KBM-7 (cell line): Measurements from ENCODE around the gene INSYN2B.
"Not testable (repeated sequence)": the region's sequence is repeated elsewhere in the genome, so short reads cannot be mapped to it uniquely, and the experiment has no call there.

Experiments
- DNase-seq: peaks from one replicate; pipeline ENCODE4 v3.0.0-alpha.2; 2015
- in situ Hi-C: fragments of 300-500 bp; cut with MboI; formaldehyde crosslinking; loops from 2 replicates; pipeline ENCODE4 v1.14.3; 2020; ENCODE audit warnings: low sequenced_read_pairs, low pct_unique_long_range_greater_than_20kb, mixed read lengths

The INSYN2B gene

DNA sequence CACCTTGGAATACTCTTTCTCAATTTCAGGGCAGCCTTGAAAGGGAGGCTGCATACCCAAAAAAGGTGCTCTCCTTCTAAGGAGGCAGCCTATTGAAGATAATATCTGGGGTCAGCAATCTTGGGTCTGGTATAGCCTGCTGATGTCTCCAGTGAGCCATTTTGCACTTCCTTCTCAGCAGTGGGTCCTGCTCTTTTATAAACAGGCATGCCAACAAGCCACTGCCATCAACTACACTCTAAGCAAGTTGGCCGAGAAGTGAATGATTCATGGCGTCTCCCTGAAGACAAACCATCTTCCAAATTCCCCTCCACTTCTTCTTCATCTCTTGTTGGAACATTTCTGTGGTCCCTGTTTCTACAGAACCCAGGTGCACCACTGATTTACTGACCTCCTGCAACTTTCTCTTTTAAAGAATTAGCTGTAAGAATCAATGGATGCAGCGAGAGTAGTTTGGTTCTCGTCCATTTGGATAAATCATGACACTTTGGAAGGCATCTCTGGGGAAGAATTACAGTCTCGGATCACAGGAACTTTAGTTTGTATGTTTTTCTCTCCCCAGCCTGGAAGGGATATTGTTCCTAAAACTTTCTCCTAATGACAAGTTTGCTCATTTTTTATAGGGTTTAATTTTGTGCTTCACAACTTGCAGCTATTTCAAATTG, 108.3 kb downstream of the INSYN2B start:
- in situ Hi-C loops = no loop called here
- DNase-seq = no peak

GRCh38 chr5:169870211-169870610, 110.1 kb downstream of the INSYN2B start:
- in situ Hi-C loops = no loop called here
- no peak for DNase-seq

DNA sequence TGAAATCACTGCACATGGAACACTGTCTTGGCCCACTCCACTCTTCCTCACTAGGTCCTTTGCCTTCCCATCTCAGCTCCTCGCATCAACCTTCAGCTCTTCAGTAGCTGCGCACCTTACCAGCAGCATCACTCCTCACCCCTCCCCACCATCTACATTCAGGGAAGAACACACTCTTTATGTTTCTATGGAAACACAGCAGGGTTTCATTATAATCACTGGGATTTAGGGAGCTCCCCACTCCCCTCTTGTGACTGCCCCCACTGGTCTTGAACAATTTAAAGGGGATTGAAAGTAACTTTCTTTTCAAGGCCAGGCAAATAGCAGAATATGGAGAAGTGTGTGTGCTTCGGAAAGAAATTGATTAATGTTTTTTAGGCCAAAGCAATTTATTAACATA, 111.2 kb downstream of the INSYN2B start:
- in situ Hi-C loops = no loop called here
- no peak for DNase-seq

DNA sequence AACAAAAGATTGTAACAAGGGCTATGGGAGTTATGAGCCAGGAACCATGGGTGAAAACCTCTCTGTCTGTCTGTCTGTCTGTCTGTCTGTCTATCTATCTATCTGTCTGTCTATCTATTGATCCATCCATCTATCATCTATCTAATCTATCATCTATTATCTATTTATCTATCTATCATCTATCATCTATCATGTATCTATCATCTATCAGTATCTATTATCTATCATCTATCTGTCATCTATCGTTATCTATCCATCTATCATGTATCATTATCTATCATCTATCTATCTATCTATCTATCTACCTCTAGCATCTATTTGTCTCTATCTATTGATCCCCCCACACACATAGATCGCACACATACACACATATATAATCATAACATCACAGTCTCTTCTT, 112.9 kb downstream of the INSYN2B start:
- DNase-seq = no peak
- in situ Hi-C loops = no loop called here

GRCh38 chr5:169864483-169864882, 115.8 kb downstream of the INSYN2B start:
- in situ Hi-C loops = no loop called here
- no peak for DNase-seq

DNA sequence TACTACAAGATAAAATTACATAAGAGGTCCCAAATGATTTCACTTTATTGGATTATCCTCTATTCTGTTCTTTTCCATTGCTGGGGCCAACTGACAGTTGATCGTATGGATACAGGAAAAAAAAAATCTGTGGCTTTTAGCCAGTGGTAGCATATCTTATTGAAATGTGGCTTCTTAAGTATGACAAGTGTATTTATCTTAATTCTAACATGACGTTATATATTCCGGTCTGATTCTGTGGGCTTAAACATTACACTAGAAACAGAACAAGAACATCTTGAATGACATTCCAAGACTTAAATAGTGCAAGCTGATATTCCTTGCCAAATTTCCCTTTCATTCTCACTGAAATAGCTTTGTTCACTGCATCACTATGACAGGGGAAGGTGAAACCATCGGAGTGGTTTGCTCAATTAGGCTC, 117.9 kb downstream of the INSYN2B start:
- DNase-seq = no peak
- in situ Hi-C loops = no loop called here

GRCh38 chr5:169861934-169862333, 118.4 kb downstream of the INSYN2B start:
- no peak for DNase-seq
- in situ Hi-C loops = no loop called here

- no peak for DNase-seq
- in situ Hi-C loops = no loop called here
These were observed 118.9 kb downstream of the INSYN2B start for GRCh38 chr5:169861433-169861832.

DNA sequence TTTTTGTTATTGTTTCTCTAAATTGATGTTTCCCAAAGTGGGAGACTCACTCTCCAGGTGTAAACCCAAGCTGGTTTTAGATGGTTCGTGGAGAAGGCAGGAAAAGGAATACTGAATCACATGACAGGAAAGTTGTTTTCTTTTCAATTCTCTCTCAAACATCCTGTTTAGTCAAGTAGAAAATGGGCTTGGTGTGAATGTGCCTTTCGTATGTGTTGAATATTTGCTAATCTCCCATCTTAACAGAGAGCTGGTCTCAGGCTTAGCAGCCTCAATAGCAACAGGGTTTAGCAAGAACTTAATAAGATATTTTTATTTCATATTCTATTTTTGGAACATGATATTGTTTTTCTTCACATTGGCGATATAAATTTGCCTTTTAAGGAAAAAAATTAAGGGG, 119.7 kb downstream of the INSYN2B start:
- in situ Hi-C loops = no loop called here
- no peak for DNase-seq

DNA sequence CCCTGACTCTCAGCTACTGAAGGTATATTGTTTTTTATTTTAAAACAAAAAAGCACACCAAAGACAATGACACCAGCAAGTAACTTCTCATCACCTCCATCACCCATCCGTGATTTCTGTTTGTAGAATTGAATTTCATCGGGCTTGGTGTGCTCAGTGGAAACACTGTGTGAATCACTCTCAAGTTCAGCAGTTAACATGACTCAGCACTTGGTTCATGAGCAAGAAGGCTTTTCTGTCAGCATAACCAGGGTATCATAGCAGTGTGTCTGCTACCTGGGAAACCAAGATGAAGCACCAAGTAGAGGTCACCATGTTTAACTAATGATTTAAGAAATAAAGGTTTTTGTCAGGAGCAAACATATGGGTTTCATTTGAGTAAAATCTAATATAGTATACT, 123.7 kb downstream of the INSYN2B start:
- DNase-seq = no peak
- in situ Hi-C loops = no loop called here

DNA sequence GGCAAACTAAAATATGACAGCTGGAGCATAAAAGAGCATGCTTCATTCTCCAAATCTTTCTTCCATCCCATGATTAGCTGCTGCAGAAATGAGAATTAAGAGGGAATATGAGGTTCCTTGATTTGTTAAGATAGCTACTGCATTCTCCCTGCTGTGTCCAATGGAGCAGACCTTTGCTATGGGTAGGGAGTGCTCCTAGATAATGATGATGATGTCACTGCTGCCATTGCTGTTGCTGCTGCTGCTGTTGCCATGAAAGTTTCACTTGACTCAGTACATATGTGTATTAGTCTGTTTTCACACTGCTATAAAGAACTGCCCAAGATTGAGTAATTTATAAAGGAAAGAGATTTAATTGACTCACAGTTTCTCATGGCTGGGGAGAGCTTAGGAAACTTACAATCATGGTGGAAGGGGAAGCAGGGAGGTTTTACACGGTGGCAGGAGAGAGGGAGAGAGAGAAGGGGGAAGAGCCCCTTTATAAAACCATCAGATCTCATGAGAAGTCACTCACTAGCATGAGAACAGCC, 128.9 kb downstream of the INSYN2B start:
- DNase-seq = no peak
- in situ Hi-C loops = no loop called here

DNA sequence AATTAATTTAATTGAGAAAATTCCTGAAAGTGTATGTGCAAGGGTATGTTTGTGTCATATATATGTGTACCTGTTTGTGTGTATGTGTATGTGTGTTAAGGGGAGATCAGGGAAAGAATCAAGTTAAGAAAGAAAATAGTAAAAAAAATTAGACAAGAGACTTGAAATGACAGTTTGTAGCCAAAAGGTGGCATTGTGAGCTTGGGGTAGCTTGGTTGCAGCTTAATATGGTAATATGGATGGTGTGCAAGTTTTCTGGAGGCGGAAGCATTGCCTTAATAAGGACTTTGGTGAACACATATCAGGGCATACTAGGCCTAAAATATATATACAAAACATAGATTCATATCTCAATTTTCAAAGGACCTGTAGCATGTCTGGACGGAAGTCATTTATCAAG, 129.9 kb downstream of the INSYN2B start:
- in situ Hi-C loops = no loop called here
- DNase-seq = no peak

DNA sequence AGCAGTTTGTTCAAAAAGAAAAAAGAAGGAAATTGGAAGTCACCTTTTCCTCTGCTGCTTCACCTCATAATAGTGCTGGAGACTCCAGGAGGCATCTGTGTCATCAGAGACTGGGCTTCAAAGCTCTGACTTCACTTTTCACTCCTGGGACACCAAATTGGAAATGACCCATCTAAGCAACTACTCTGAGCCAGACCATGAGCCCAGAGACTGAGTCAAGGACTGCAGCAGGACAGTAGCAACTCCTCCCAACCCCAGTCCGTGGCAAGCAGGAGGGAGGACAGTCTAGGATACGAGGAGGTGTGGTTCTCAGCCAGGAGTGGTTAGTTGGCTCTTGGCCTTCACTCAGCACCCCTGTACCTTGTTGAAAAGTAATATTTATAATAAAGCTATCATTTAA, 131.5 kb downstream of the INSYN2B start:
- DNase-seq = no peak
- in situ Hi-C loops = no loop called here

- no peak for DNase-seq
- in situ Hi-C loops = no loop called here
These were observed 132.0 kb downstream of the INSYN2B start for GRCh38 chr5:169848271-169848670.

DNA sequence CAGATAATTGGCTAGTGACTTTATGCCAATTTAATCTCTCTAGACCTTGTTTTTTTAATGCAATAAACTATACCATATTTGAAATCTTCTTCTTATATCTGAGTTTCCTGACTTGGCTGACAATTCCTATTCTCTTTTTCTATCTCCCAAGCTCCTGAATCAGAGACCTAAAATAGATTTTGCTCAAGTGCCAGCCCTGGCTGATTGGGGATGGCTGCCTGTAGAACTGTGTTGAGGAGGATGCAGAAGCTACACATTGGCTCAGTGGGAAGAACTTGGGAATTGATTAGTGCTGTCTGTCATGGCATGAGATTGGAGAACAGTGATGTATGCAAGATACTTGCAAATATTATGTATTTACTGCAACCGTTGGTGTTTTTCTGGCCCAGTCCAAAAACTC, 132.8 kb downstream of the INSYN2B start:
- in situ Hi-C loops = no loop called here
- DNase-seq = no peak

- in situ Hi-C loops = no loop called here
- no peak for DNase-seq
These were observed 137.6 kb downstream of the INSYN2B start for GRCh38 chr5:169842699-169843098.

- in situ Hi-C loops = no loop called here
- no peak for DNase-seq
These were observed 139.9 kb downstream of the INSYN2B start for GRCh38 chr5:169840405-169840804.

- in situ Hi-C loops = no loop called here
These were observed 141.6 kb downstream of the INSYN2B start for GRCh38 chr5:169838688-169839087.

DNA sequence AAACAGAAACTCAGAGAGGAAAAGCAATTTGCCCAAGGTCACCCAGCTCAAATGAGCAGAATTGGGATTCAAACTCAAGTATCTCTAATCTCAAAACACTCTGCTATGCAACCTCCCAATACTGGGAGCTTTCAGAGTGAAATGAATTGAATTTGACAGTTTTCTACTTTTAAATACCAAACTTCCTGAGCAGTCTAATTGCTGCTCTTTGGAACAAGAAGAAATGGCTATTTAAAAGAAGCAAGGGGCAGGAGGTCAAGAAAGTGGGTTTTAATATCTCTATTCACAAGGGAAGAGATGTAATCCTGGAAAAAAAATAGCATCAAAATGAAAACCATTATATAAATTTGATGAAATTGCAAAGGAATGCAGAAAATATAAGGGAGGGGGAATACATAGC, 142.6 kb downstream of the INSYN2B start:
- no peak for DNase-seq
- in situ Hi-C loops = no loop called here

More at GRCh38 chr5:169838688-169839087, 141.6 kb downstream of the INSYN2B start:
- DNase-seq = no peak

DNA sequence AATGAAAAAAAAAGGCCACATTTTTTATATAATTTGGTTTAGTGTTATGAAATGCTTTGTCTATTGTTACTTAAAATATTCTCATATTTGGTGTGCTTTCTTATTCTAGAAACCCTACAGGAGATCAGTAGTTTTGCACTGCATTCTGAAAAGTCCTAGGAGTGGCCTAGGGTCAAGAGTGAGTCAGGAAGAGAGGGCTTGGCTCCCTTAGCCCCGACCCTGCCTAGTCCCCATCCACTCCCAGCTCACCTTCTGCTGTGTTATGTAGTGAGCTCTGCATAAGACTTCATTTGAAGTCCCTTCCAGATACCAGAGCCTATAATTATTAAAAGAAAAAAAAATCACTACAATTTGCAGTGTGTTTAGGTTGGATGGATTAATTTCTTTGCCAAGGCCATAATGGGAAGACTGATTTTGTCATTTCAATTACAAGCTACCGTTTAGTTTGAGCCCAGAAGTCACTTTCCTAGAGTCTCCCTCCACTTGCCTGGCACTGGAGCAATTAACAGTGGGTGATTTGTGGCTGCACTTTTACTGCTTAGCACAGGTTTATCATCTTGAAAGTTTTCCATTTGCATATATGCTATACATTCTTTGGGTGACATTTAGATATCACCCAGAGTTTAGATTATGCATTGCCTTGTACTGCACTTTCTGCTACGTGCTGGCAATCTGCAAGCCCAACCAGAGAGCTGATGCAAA, 143.3 kb downstream of the INSYN2B start:
- no peak for DNase-seq
- in situ Hi-C loops = no loop called here

DNA sequence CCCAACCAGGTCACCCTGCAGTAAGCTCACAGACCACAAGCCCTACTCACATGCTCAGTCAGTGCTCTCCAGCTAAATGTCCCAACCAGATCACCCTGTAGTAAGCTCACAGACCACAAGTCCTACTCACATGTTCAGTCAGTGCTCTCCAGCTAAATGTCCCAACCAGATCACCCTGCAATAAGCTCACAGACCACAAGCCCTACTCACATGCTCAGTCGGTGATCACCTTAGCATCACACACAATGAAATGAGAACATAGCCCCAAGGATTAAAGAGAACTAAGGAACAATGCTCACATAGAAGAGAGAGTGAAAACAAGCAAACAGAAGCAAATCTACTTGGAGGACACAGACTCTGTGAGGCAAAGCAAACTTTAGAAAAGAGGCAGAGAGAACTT, 145.8 kb downstream of the INSYN2B start:
- DNase-seq, in situ Hi-C loops: not testable (repeated sequence)
